Uterus (tissue), 4 donors: ENCODE results near the gene PLXDC2. TPM values are rescaled to one million over a fixed set of nuclear protein-coding genes. Genes with fewer than 3 reads are reported as not detected.

Experiments used
- DNase-seq, 2 donors: peaks; one replicate each; pipeline ENCODE4 v3.0.0-alpha.2; 2019 to 2020
- H3K27ac ChIP-seq, 2 donors: fragments of 200-600 bp; sonication (generic); 1 replicate in 1 of 2; 2 replicates in 1 of 2; pipeline ENCODE4 v1.5.1; 2016 to 2018
- H3K27me3 ChIP-seq, 2 donors: fragments of 200-600 bp; sonication (generic); one replicate each; pipeline ENCODE4 v1.5.1; 2018 to 2019; ENCODE audit warnings: control low read depth in 1 of 2
- H3K36me3 ChIP-seq, 2 donors: fragments of 200-600 bp; sonication (generic); one replicate each; pipeline ENCODE4 v1.5.1; 2019; ENCODE audit warnings: control low read depth in 1 of 2
- H3K4me1 ChIP-seq, 2 donors: fragments of 200-600 bp; sonication (generic); one replicate each; pipeline ENCODE4 v1.5.1; 2018 to 2019; ENCODE audit warnings: control low read depth in 1 of 2
- H3K4me3 ChIP-seq, 2 donors: fragments of 200-600 bp; sonication (generic); 1 replicate in 1 of 2; 2 replicates in 1 of 2; pipeline ENCODE4 v1.5.1; 2018 to 2019; ENCODE audit warnings: mild to moderate bottlenecking in 1 of 2
- H3K9me3 ChIP-seq, 2 donors: fragments of 200-600 bp; sonication (generic); one replicate each; pipeline ENCODE4 v1.5.1; 2019; ENCODE audit warnings: control low read depth in 1 of 2
- POLR2A ChIP-seq, 2 donors: fragments of 450-650 bp; IDR thresholded peaks; one replicate each; pipeline ENCODE4 v1.6.1; 2016; ENCODE audit warnings: antibody characterized with exemption in 2 of 2, mild to moderate bottlenecking in 1 of 2, moderate library complexity in 1 of 2
- intact Hi-C: fragments of 100-400 bp; cut with DNase I; formaldehyde crosslinking; loops from one replicate; pipeline ENCODE4 v1.15.1; 2023; ENCODE audit warnings: low total_unique reads
- total RNA-seq, 4 donors: library from RNA; depleted of rRNA in 3 of 4; stranded (reverse); fragments of >200 nt in 3 of 4; gene quantifications; one replicate each; pipeline versions ENCODE4 v1.1.0 to v1.2.4, GENCODE V29; 2014 to 2023
- TF ChIP-seq, protein P1 (sequence below), 4 experiments: fragments of 200-600 bp in 2 of 4; fragments of 450-650 bp in 2 of 4; sonication (generic) in 2 of 4; IDR thresholded peaks; one replicate each; pipeline ENCODE4 v1.5.1; 2016 to 2019; ENCODE audit warnings: antibody characterized with exemption in 4 of 4, mild to moderate bottlenecking in 2 of 4, moderate library complexity in 1 of 4
- donor health status: DM: yes; HTN: yes; CAD: no.

PLXDC2 gene
- total RNA-seq, 4 donors from 2014 or later: 39.4 to 59.2 (median 52.2) TPM

DNA sequence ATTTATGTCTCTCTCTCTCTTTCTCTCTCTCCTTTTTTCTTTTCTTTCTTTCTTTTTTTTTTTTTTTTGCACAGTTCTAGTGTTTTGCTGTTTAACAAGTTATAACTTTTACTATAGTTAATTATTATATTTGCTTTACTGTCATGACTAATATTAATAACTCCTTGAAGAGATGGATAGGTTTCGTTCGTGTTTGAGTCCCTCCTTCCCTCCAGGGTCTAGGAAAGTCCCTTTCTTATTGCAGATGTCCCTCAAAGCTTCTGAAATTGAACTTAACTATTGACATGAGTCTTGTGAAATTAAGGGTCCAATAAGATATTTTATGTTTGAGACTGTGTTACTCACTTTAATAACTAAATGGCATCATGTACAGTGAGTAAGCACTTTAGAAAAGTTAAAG lies 131.4 kb downstream of the PLXDC2 start:
- TF ChIP-seq, protein P1, sequence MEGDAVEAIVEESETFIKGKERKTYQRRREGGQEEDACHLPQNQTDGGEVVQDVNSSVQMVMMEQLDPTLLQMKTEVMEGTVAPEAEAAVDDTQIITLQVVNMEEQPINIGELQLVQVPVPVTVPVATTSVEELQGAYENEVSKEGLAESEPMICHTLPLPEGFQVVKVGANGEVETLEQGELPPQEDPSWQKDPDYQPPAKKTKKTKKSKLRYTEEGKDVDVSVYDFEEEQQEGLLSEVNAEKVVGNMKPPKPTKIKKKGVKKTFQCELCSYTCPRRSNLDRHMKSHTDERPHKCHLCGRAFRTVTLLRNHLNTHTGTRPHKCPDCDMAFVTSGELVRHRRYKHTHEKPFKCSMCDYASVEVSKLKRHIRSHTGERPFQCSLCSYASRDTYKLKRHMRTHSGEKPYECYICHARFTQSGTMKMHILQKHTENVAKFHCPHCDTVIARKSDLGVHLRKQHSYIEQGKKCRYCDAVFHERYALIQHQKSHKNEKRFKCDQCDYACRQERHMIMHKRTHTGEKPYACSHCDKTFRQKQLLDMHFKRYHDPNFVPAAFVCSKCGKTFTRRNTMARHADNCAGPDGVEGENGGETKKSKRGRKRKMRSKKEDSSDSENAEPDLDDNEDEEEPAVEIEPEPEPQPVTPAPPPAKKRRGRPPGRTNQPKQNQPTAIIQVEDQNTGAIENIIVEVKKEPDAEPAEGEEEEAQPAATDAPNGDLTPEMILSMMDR (IDR thresholded peaks at IDR 0.05): no peak
- no peak for TF ChIP-seq POLR2A (IDR thresholded peaks at IDR 0.05)
- DNase-seq: no peak
- Histone ChIP-seq H3K36me3 (no peaks in the 10 kb centered on the region), H3K9me3 (no peaks in the 10 kb centered on the region), H3K27ac (peak overlapping the region in 1 of 2 donors; percentile 11), H3K4me3 (no peak overlapping the region), H3K4me1 (no peaks in the 10 kb centered on the region), H3K27me3 (no peaks in the 10 kb centered on the region)
- intact Hi-C loops: no loop called here

DNA sequence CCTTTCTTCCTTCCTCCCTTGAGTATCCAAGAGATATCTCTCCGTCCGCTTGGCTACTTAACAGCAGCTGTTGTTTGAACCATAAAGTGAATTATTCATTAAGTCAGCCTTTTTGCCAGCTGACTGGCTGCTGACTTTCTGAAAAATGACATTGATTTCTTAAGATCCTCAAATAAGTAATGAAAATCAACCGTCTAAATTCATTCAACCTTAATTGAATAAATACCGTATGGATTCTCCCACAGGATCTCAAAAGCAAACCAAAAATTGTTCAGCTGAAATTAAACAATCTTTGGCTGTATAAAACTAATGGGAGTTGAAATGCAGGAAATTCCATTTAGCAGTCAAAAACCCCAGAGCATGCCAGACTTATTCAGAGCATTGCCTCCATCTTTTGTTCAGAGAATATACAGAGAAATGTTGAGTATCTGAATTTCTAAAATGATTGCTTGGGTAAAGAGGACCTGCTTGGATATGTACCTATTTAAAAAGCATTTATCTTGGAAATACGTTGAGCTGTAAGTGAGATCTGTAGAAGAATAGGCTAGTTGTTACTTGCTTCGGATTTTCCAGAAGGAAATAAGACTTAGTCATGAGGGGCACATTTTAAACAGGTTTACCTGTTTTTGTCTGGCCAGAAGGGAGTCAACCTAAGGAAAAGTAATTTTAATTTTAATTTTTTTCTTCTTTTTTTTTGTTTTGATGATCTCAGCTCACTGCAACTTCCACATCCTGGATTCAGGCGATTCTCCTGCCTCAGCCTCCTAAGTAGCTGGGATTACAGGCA lies 136.2 kb downstream of the PLXDC2 start:
- H3K36me3 ChIP-seq: no peaks in the 10 kb centered on the region
- intact Hi-C loops: no loop called here
- H3K4me3 ChIP-seq: no peak overlapping the region
- TF ChIP-seq, protein P1 (IDR thresholded peaks at IDR 0.05): no peak
- TF ChIP-seq POLR2A (IDR thresholded peaks at IDR 0.05): no peak
- peak overlapping the region in 1 of 2 donors; percentile 5 for H3K27ac ChIP-seq
- H3K9me3 ChIP-seq: no peaks in the 10 kb centered on the region
- no peaks in the 10 kb centered on the region for H3K4me1 ChIP-seq
- H3K27me3 ChIP-seq: no peaks in the 10 kb centered on the region
- no peak for DNase-seq

DNA sequence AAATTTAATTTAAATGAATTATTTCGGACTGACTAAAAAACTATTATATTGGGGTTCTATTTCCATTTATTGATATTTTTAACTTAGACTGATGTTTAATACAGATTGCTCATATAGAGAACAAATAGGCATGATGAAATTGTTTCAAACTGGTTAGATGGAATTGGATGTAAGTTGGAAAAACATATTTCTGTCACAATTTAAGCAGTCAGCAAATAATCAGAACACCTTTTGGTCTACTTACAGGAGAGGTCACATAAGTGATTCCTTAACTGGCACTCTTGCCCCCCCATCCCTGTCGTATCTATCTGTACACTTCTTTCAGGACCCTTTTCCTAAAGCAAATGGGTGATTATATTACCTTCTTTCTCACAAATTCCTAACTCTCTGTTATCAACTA lies 138.4 kb downstream of the PLXDC2 start:
- intact Hi-C loops: no loop called here
- Histone ChIP-seq H3K4me3 (no peak overlapping the region), H3K36me3 (no peaks in the 10 kb centered on the region), H3K9me3 (no peaks in the 10 kb centered on the region), H3K27ac (no peak overlapping the region), H3K4me1 (no peaks in the 10 kb centered on the region), H3K27me3 (no peaks in the 10 kb centered on the region)
- DNase-seq: no peak
- TF ChIP-seq, protein P1 (IDR thresholded peaks at IDR 0.05): no peak

DNA sequence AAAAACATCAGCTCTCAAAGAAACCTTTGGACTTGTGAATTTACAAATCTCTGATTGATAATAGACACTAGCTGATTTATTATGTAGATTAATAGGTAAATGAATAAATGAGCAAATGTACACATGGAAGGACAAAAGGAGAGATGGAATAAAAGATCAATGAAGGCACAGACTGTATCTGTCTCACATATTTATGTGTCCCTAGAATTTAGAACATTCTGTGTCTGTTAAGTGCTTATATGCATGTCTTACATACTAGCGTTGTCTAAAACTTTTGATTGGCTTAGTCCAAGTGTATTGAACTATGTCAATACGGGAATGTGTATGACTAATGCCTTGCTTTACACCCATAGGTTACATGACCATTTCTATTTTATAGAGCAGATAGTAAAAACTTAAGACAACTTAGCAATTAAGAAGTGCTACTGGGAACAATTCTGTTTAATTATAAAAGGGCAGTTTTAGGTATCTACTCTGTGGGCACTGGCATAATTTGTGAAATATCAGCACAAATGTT lies 140.3 kb downstream of the PLXDC2 start:
- no peak for DNase-seq
- Histone ChIP-seq H3K4me3 (no peak overlapping the region), H3K36me3 (no peaks in the 10 kb centered on the region), H3K4me1 (no peaks in the 10 kb centered on the region), H3K27me3 (no peaks in the 10 kb centered on the region), H3K9me3 (no peaks in the 10 kb centered on the region), H3K27ac (no peak overlapping the region)
- TF ChIP-seq, protein P1 (IDR thresholded peaks at IDR 0.05): no peak
- no peak for TF ChIP-seq POLR2A (IDR thresholded peaks at IDR 0.05)
- intact Hi-C loops: no loop called here

DNA sequence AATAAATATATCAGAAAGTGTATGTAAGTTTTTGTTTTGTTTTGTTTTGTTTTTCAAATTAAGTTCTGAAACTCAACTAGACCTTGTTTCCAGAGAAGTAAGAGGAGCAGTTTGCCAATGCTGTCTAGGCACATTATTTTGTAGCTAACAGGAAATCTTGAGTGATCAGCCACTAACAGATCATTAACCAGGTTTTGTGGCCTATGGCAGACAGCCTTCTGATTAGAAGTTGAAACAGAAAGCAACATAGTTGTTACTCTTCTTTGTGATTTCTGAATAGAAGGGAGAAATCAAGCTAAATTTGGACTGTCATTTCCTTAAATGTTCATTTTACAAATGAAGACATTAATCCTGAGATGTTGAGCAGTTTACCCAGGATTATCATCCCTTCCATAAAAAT lies 142.6 kb downstream of the PLXDC2 start:
- no peaks in the 10 kb centered on the region for H3K36me3 ChIP-seq
- no peak overlapping the region for H3K4me3 ChIP-seq
- no peaks in the 10 kb centered on the region for H3K9me3 ChIP-seq
- no peak overlapping the region for H3K27ac ChIP-seq
- no peaks in the 10 kb centered on the region for H3K4me1 ChIP-seq
- intact Hi-C loops: no loop called here
- TF ChIP-seq, protein P1 (IDR thresholded peaks at IDR 0.05): no peak
- TF ChIP-seq POLR2A (IDR thresholded peaks at IDR 0.05): no peak
- DNase-seq: no peak
- H3K27me3 ChIP-seq: no peaks in the 10 kb centered on the region
